IMR-90 (cell line): Measurements from ENCODE around the gene RAB14.

Experiments
- CTCF ChIP-seq: conservative IDR thresholded peaks from 2 replicates; pipeline ENCODE4 v1.5.1; 2012; ENCODE audit warnings: mild to moderate bottlenecking, low read depth, low read length, improper control_type of control experiment
- ELK1 ChIP-seq: fragments of 150-350 bp; IDR thresholded peaks from 2 replicates; pipeline ENCODE4 v1.6.1; 2016; ENCODE audit warnings: low read depth, mild to moderate bottlenecking, low read length, moderate library complexity, borderline replicate concordance
- POLR2A ChIP-seq: IDR thresholded peaks from 2 replicates; pipeline ENCODE4 v1.6.1; 2012; ENCODE audit warnings: mild to moderate bottlenecking, low read depth, low read length
- RFX5 ChIP-seq: IDR thresholded peaks from 2 replicates; pipeline ENCODE4 v1.8.0; 2012; ENCODE audit warnings: low read depth, mild to moderate bottlenecking, low read length, moderate library complexity

- TF ChIP-seq ELK1 (no peak), RFX5 (no peak), CTCF (peak; percentile 53), POLR2A (peak; percentile 77)
Measured at GRCh38 chr9:121201738-121202533, at the start of gene RAB14.
